Stimulated activated CD4-positive, alpha-beta T cell treated with anti-CD3 and anti-CD28 coated beads, Interleukin-4, amount 100 ng/mL, for 48 hours (primary cell): ENCODE data around the gene TFPT.

ENCODE experiments used
- DNase-seq, 2 donors: peaks; one replicate each; pipeline ENCODE4 v3.0.0-alpha.2; 2020; ENCODE audit warnings: low read depth in 2 of 2

TFPT gene

DNA sequence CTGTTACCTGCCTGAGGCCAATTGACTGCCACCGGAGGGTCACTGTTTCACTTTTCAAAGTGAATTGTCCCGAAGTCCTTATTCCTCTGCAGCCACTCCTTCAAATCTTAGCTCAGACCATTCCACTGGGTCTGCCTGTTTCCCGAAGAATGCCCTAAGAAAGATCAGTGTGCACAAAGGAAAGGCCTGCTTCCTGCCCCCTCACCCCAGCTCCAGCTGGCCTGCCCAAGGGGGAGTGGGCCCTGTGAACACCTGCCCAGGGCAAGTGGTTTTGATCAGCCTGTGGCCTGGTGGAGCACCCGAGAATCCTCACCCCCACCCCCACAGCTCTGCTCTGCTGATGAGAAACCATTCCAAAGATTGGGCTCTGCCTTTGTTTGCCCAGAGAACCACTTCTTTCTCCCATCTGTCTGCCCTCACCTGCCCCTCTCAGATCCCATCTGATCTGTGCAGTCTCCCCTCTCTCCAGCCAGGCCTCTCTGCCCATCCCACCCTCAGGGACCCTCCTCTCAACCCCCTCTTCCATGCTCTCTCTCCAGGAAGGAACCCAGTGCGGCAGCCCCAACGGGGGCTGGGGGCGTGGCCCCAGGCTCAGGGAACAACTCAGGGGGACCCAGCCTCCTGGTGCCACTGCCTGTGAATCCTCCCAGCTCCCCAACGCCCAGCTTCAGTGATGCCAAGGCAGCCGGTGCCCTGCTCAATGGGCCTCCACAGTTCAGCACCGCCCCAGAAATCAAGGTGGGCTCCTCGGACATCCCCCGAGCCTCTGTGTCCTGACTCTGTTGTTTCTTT lies 33.8 kb upstream of the TFPT start:
- no peak for DNase-seq

DNA sequence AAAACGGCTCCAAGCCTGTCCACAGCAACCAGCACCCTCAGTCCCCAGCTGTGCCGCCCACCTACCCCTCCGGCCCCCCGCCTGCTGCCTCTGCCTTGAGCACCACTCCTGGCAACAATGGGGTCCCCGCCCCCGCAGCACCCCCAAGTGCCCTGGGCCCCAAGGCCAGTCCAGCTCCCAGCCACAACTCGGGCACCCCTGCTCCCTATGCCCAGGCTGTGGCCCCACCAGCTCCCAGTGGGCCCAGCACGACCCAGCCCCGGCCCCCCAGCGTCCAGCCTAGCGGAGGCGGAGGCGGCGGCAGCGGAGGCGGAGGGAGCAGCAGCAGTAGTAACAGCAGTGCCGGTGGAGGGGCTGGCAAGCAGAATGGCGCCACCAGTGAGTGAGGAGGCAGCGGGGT lies 32.7 kb upstream of the TFPT start:
- DNase-seq = no peak

DNA sequence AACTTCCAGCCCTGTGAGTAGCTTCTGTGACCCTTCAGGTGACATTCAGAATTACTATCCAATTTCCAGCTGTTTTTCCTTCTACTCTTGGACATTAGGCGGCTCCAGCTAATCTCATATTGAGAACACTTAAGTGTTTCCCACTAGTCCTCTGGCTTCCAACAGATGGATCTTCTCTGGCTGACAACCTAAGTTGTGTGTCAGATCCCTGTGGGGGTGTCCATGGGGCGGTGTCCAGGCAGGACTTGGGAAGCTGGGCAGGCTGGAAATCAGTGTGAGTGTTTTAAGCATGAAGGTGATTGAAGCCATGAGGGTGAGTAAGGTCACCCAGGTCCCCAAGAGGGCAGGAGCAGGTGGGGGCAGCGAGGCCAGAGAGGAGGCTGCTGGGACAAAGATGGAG lies 32.2 kb upstream of the TFPT start:
- no peak for DNase-seq

- no peak for DNase-seq
These were observed 30.2 kb upstream of the TFPT start for GRCh38 chr19:54145541-54146158.

- no peak for DNase-seq
These were observed 26.8 kb upstream of the TFPT start for GRCh38 chr19:54142166-54142780.

GRCh38 chr19:54141356-54141755 lies 25.9 kb upstream of the TFPT start:
- no peak for DNase-seq

DNA sequence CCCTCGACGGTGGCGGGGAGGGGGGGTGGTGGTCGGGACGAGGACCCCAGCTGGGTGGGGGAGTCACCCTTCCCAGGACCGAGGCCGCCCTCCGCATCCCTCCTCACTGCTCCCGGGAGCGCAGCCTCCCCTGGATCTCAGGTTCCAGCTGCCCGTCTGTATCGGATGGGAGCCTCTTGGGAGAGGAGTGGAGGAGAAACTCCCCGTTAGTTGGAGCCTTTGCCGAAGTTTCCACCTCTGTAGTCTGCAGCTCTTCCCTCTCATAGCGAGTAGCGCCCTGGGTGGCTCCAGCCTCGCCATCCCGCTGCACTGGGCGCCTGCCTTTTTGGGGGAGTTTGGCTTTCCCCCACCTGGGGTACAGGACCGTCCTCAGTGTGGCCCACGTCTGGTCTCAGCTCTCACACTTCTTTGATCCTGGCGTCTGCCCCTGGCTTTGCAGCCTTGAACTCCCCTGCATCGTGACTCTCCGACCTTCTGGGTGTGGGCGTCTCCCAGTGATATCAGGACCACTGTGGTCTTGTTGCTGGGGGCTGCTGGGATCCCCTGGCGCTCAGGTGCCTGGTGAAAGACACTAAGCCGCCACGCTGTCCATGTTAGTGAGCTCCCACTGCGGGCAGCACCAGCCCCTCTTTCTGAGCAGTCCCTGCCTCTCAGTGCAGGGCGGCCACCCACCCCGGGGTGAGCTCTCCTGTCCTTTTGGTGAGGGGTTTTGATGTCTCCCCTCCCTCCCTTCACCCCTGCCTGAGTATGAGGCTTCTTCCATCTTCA lies 23.2 kb upstream of the TFPT start:
- DNase-seq = peak in 1 of 2 donors; percentile 29

DNA sequence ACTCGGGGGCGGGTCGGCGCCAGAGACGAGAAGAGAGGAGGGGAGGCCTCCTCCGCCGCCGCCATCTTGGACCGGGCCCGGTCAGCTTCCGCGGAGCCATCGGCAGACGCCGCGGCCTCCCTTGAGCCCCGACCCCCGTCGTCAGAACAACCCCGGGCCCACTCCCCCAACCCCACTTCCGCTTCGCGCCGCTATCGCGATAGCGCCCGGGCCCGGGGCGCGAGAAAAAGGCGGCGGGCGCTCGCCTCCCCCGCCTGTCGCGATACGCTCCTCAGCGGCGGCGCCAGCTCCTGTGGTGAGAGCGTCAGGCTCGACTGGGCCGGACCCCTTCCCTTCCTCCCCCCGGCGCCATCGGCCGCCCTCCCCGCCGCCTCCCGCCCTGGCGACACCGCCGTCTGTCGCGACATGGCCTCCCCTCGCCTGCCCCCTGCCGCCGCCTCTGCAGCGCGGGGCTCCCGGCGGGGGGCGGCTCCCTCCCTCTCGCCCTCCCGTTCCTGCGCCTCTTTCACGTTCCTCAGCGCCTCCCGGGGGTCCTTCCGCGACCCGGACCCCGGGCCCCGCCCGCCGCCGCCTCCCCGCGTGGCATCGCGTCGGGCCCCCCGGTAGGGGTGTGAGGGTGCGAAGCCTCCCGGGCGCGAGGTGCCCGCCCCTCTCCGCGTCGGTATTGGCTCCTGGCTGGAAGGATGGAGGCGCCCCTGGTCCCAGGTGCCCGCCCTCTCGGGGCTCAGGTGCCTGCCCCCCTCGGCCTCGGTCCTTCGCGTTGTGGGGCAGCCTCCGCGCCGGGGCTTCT lies 22.4 kb upstream of the TFPT start, which contains the start of gene CNOT3:
Gene CNOT3, plus strand, starts transcription at position 64 of the 790 bp plus-strand sequence. CDS start 5,217 bp downstream, outside the sequence.
- peak in 1 of 2 donors; percentile 20 for DNase-seq

GRCh38 chr19:54136864-54137698 lies 21.6 kb upstream of the TFPT start:
- DNase-seq = peak; percentile 94 to 99

DNA sequence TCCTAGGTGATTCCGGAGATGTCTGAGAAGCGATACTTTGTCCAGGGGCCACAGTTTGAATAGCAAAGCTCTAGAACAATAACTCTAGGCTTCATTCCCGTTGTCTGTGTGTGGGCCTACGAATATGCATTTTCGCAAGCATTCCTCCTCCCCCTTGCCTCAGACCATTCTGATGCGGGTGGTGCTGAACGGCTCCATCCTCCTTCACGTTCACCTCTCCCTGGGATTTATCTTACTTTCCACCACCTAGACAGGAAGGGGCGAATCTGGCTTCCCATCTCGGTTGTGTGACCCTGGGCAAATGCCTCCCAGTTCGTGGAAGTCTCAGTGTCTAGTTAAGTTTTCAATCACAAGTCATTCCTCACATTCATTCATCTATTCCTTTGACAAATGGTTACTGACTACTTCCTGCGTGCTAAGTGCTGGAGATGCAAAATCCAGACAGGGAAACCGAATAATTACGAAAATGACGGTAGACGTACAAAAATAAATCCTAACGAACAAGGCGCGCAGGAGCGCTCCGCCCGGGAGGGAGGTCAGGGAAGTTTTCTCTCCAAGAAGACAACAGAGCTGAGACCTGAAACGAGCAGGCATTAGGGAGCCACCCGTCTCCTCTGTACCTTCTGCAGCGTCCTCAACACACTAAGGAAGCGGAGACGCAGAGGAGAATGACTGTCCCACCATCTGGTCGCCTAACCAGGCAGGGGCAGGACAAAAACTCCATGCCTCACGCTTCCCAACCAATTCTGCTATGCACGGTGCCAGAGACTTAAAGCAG lies 20.8 kb upstream of the TFPT start:
- DNase-seq = no peak

- DNase-seq = no peak
These were observed 18.6 kb upstream of the TFPT start for GRCh38 chr19:54133957-54134590.

DNA sequence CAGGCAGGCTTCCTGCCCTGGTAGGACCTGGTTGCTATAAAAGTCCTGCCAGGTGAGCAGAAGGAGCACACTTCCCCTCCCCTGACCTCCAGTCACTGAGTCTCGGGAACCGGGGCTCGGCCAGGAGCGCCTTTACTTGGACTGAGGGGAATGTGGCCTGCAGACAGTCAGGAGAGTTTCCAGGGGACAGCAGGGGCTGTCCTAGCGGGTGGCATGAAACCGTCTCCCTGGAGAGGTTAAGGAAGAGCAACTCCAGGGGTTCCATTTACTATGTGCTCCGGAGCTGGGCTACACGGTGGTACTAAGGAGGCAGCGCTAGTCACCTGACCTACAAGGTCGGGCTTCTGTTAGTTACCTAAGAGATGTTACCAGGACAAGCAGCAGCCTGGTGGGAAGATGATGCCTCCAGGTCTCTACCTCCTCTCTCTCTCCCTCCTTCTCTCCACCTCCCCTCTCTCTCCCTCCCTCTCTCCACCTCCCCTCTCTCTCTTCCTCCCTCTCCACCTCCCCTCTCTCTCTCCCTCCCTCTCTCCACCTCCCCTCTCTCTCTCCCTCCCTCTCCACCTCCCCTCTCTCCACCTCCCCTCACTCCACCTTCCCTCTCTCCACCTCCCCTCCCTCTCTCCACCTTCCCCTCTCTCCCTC lies 18.0 kb upstream of the TFPT start:
- no peak for DNase-seq

- DNase-seq = no peak
These were observed 14.2 kb upstream of the TFPT start for GRCh38 chr19:54129617-54129996.

- DNase-seq = no peak
These were observed 13.5 kb upstream of the TFPT start for GRCh38 chr19:54128796-54129616.

DNA sequence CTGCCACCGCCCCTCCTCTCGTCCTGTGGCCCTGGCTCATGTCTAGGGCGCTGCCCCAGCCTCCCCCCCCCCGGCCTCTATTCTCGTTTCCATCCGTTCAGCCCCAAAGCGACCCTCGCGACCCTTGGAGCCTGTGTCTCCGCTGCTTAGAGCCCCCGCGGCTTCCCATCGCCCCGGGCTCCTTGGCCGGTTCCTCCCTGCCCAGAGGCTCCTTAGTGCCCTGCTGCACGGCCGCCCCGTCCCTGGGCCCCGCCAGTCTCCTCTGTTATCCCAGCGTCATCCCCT lies 12.9 kb upstream of the TFPT start:
- DNase-seq = no peak

DNA sequence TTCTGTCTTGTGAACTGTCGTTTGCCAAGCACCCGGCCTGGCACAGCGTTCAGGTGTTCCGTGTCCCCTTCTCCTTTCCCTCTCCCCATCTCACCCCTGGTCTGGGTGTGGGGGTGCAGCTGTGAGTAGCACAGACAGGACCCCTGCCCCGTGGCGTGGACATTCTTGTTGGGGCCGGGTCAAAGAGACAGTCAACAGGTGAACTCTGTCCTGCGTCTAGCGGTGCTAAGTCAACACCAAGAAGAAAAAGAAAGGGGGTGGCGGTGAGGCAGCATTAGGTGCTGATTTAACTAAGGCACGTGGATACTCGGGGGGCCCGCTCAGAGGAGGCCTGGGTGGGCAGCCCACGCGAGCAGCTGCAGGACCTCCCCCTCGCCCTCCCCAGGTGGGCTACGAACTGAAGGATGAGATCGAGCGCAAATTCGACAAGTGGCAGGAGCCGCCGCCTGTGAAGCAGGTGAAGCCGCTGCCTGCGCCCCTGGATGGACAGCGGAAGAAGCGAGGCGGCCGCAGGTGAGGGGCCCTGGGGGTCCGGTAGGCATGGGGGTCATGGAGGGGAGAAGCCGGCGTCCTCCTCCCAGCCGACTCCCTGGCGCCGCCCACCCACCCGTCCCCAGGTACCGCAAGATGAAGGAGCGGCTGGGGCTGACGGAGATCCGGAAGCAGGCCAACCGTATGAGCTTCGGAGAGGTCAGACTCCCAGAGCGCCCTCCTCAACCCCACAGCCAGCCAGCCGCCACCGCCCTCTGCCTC lies 12.4 kb upstream of the TFPT start:
- DNase-seq = no peak

- no peak for DNase-seq
These were observed 10.3 kb upstream of the TFPT start for GRCh38 chr19:54125713-54126112.
